A549 (cell line): ENCODE data around the gene UNC13A. TPM values are rescaled to one million over a fixed set of nuclear protein-coding genes. Genes with fewer than 3 reads are reported as not detected.
A peak's percentile ranks its signal among the peaks of the same experiment; 100 is the strongest.

Source experiments
- ATAC-seq, 2 experiments: fragments of 200-7000 bp in 1 of 2; fragments of >200 bp in 1 of 2; cut with Nextera tagmentation in 1 of 2; cut with Tn5 transposase in 1 of 2; 3 replicates each; pipeline versions ENCODE4 v1.8.0 to v1.9.1; 2018 to 2020; ENCODE audit warnings: mild to moderate bottlenecking in 1 of 2, moderate library complexity in 1 of 2
- CTCF ChIA-PET: fragments of 300-600 bp; sonication (Branson Sonifier 250); formaldehyde crosslinking; extraction: SDS; loops from one replicate; lab custom pipeline; 2021; ENCODE audit warnings: antibody characterized with exemption, inconsistent platforms; lab: Yijun Ruan, JAX
- POLR2A ChIA-PET: fragments of 350-600 bp; formaldehyde crosslinking; extraction: SDS; loops from one replicate; lab custom pipeline; 2021; ENCODE audit warnings: antibody characterized with exemption, inconsistent platforms; lab: Yijun Ruan, JAX
- DNase-seq, 2 experiments: peaks; one replicate each; pipeline versions ENCODE4 v3.0.0 to v3.0.0-alpha.2; 2011 to 2016; ENCODE audit warnings: low read depth in 1 of 2, low spot score in 1 of 2
- FAIRE-seq: peaks from 2 replicates; lab custom pipeline; 2011; peaks lifted over from hg19 to GRCh38; lab: Jason Lieb, UNC
- H3K27ac ChIP-seq, 2 experiments: fragments of >200 bp; sonication (Bioruptor Twin); formaldehyde crosslinking; 3 replicates each; pipeline ENCODE4 v1.5.1; 2016 to 2017
- H3K4me1 ChIP-seq: fragments of >200 bp; sonication (Bioruptor Twin); formaldehyde crosslinking; 3 replicates; pipeline ENCODE4 v1.6.1; 2016
- H3K4me2 ChIP-seq: fragments of >200 bp; sonication (Bioruptor Twin); formaldehyde crosslinking; 3 replicates; pipeline ENCODE4 v1.6.1; 2016
- H3K4me3 ChIP-seq: fragments of >200 bp; sonication (Bioruptor Twin); formaldehyde crosslinking; 3 replicates; pipeline ENCODE4 v1.5.1; 2016
- H3K9me3 ChIP-seq: fragments of >200 bp; sonication (Bioruptor Twin); formaldehyde crosslinking; 3 replicates; pipeline ENCODE4 v1.6.1; 2016
- CHD4 ChIP-seq: fragments of 200-600 bp; sonication (generic); IDR thresholded peaks from 2 replicates; pipeline ENCODE4 v1.6.1; 2016; ENCODE audit warnings: antibody characterized with exemption, mild to moderate bottlenecking, borderline replicate concordance
- EHMT2 ChIP-seq: fragments of 200-600 bp; sonication (generic); IDR thresholded peaks from 2 replicates; pipeline ENCODE4 v1.6.1; 2016; ENCODE audit warnings: antibody characterized with exemption, low read depth, mild to moderate bottlenecking, moderate library complexity
- ESRRA ChIP-seq: fragments of 150-350 bp; IDR thresholded peaks from 2 replicates; pipeline ENCODE4 v1.6.1; 2014; ENCODE audit warnings: mild to moderate bottlenecking, low read length, borderline replicate concordance
- FOSB ChIP-seq: fragments of 250-450 bp; sonication (Bioruptor Pico); IDR thresholded peaks from 2 replicates; pipeline ENCODE4 v1.5.0; 2020; ENCODE audit warnings: mild to moderate bottlenecking, moderate library complexity
- HOXB5 ChIP-seq: fragments of 250-450 bp; sonication (Bioruptor Pico); IDR thresholded peaks from 2 replicates; pipeline ENCODE4 v1.5.0; 2020; ENCODE audit warnings: mild to moderate bottlenecking, moderate library complexity
- KDM1A ChIP-seq: fragments of 200-600 bp; sonication (generic); IDR thresholded peaks from 2 replicates; pipeline ENCODE4 v1.6.1; 2016; ENCODE audit warnings: low read depth, mild to moderate bottlenecking
- MAZ ChIP-seq: fragments of 150-350 bp; IDR thresholded peaks from 2 replicates; pipeline ENCODE4 v1.6.1; 2014; ENCODE audit warnings: antibody characterized with exemption, low read depth, low read length, borderline replicate concordance
- MYC ChIP-seq: IDR thresholded peaks from 2 replicates; pipeline ENCODE4 v1.6.1; 2012; ENCODE audit warnings: mild to moderate bottlenecking, inconsistent platforms, low read length, improper control_type of control experiment, borderline replicate concordance
- NPAS2 ChIP-seq: fragments of 250-450 bp; sonication (Bioruptor Pico); IDR thresholded peaks from 2 replicates; pipeline ENCODE4 v1.8.0; 2022; ENCODE audit warnings: mild to moderate bottlenecking, moderate library complexity, borderline replicate concordance
- RFX5 ChIP-seq: fragments of 450-650 bp; IDR thresholded peaks from 2 replicates; pipeline ENCODE4 v1.7.1; 2014; ENCODE audit warnings: antibody characterized with exemption, mild to moderate bottlenecking, moderate library complexity
- SMC3 ChIP-seq: fragments of >200 bp; sonication (Bioruptor Twin); formaldehyde crosslinking; IDR thresholded peaks from 3 replicates; pipeline ENCODE4 v1.6.1; 2018; ENCODE audit warnings: inconsistent platforms
- ZFP36 ChIP-seq: fragments of 450-650 bp; IDR thresholded peaks from 2 replicates; pipeline ENCODE4 v1.6.1; 2014; ENCODE audit warnings: borderline replicate concordance; ENCODE audit not compliant: partially characterized antibody
- ZSCAN20 ChIP-seq: fragments of 250-450 bp; sonication (Bioruptor Pico); IDR thresholded peaks from 2 replicates; pipeline ENCODE4 v1.8.0; 2022; ENCODE audit warnings: mild to moderate bottlenecking, moderate library complexity
- WGBS: methylation state at CpG from one replicate; pipeline ENCODE4 v1.1.6; 2017; ENCODE audit errors: missing lambda C conversion rate; 5-methylcytosine and 5-hydroxymethylcytosine counted together
- polyA plus RNA-seq, 4 experiments: library from polyadenylated mRNA; depleted of rRNA in 3 of 4; stranded (reverse); fragments of >200 nt; fragmentation: RNase III in 1 of 4; extraction: RNeasy Plus Mini Kit Qiagen cat#74134 plus additional on column Dnase treatment in 1 of 4; gene quantifications; 2 replicates in 3 of 4; 3 replicates in 1 of 4; pipeline ENCODE4 v1.2.3, GENCODE V29; 2011 to 2017
- TF ChIP-seq, protein P1 (sequence below): IDR thresholded peaks from 2 replicates; pipeline ENCODE4 v1.6.1; 2012

UNC13A gene
- polyA plus RNA-seq, 2 of the 4 experiments (the other 2 are of a cell fraction) = 3.1 to 4.2 TPM

GRCh38 chr19:17665058-17665457 lies 23.1 kb downstream of the UNC13A start:
- WGBS = 60% methylated on average over 2 of the region's 2 CpGs
- no peak for DNase-seq
- Histone ChIP-seq H3K9me3 (no peaks in the 10 kb centered on the region), H3K4me1 (no peaks in the 10 kb centered on the region)
- no peak for ATAC-seq
- no peak for TF ChIP-seq FOSB (CRISPR knock-in tag)
- TF ChIP-seq, all 56 proteins: peak for 0
- no peak overlapping the region for H3K4me3 ChIP-seq
- POLR2A ChIA-PET = no interaction called here
- no peak overlapping the region for H3K4me2 ChIP-seq
- CTCF ChIA-PET = no interaction called here
- no peak overlapping the region for H3K27ac ChIP-seq
- FAIRE-seq = no peak

- CTCF ChIA-PET = interaction anchor here (0.6 kb wide), 1 partner anchor 148 kb away, joined by 3 read pairs; the partner anchor contains the start of gene PGLS
- Histone ChIP-seq H3K27ac (no peak overlapping the region), H3K9me3 (no peaks in the 10 kb centered on the region), H3K4me2 (no peak overlapping the region), H3K4me3 (no peak overlapping the region), H3K4me1 (no peaks in the 10 kb centered on the region)
- FAIRE-seq = no peak
- TF ChIP-seq ESRRA = no peak
- no peak for TF ChIP-seq HOXB5
- no peak for TF ChIP-seq MAZ
- 89% methylated on average over 7 of the region's 7 CpGs for WGBS
- no peak for ATAC-seq
- DNase-seq = no peak
- POLR2A ChIA-PET = no interaction called here
Observed at GRCh38 chr19:17659996-17660395, 28.2 kb downstream of the UNC13A start.

DNA sequence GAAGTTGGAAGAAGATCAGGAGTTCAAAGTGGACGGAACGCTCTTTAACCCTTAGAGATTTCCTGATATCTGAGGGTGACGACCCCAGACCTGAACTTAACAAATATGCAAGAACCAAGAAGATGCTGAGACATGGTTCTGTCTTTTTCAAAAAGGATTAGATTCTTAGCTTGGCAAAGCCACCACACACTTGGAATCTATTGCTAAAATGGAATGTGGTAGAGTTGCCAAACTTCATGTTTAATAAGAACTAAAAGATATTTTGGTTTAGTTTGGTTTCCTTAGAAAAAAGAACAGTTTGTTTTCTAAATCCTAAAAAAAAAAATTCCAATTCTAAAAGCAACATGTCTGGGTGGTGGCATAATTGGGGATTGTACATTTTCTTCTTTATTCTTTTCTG lies 29.5 kb downstream of the UNC13A start:
- TF ChIP-seq CHD4 (no peak), MYC (no peak)
- TF ChIP-seq, all 56 proteins: peak for 0
- Histone ChIP-seq H3K9me3 (no peaks in the 10 kb centered on the region; the same call in 2 of the 3 replicates), H3K4me3 (no peak overlapping the region), H3K4me2 (no peak overlapping the region), H3K4me1 (no peaks in the 10 kb centered on the region), H3K27ac (no peak overlapping the region)
- POLR2A ChIA-PET = no interaction called here
- DNase-seq (no peak), ATAC-seq (no peak), FAIRE-seq (no peak)
- CTCF ChIA-PET = interaction anchor here (1.3 kb wide), 1 partner anchor 55 kb away, joined by 3 read pairs; no protein-coding TSS in a partner anchor
- 94% methylated on average over 3 of the region's 3 CpGs for WGBS

DNA sequence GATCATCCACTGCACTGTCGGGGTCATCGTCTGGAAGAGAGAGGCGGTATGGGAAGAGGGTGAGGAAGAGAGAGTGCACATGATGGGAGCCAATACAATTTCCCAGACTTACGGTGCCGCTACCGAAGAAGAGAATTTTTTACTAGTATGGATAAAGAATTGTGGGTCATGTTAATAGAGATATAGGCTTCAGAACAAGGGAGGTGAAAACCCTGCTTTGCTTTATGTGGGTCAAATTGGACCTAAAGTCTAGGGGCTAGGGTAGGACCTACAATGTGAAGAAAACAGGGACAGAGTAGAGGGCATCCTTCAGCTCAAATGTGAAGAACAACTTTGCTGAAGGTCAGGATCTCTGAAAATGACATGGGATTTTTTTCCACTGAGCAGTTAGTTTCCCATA lies 29.9 kb downstream of the UNC13A start:
- no peaks in the 10 kb centered on the region; the same call in 2 of the 3 replicates for H3K9me3 ChIP-seq
- ATAC-seq (no peak), DNase-seq (no peak), FAIRE-seq (no peak)
- no peak overlapping the region for H3K27ac ChIP-seq
- ChIA-PET POLR2A (no interaction called here), CTCF (interaction anchor here (1.3 kb wide), 1 partner anchor 54 kb away, joined by 3 read pairs; no protein-coding TSS in a partner anchor)
- no peak for TF ChIP-seq RFX5
- no peak for TF ChIP-seq NPAS2 (CRISPR knock-in tag)
- peak; percentile 40; the same call in 1 of the 2 replicates for TF ChIP-seq KDM1A
- TF ChIP-seq SMC3 = no peak
- H3K4me2 ChIP-seq = no peak overlapping the region
- no peaks in the 10 kb centered on the region for H3K4me1 ChIP-seq
- 78% methylated on average over 6 of the region's 6 CpGs for WGBS
- H3K4me3 ChIP-seq = no peak overlapping the region

DNA sequence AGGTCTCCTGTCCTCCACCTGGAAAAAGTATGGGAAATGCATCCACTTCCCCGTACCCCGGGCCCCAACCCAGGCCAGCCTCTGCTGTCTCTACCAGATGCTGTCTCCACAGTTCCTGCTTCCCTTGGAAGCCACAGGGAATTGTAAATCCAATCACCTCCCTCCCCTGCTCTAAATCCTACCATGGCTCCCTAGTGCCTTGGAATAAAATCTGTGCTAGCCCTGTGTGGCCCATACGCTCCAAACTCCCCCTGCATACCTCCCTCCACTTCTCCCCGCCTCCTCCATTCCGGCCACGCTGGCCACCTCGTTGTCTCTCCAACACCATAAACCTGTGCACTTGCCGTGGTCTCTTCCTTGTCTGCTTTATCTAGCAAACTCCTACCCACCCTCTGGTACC lies 31.2 kb downstream of the UNC13A start:
- FAIRE-seq = no peak
- POLR2A ChIA-PET = no interaction called here
- no peak for ATAC-seq
- 84% methylated on average over 8 of the region's 8 CpGs for WGBS
- H3K4me1 ChIP-seq = no peaks in the 10 kb centered on the region
- no peak for DNase-seq
- no peak overlapping the region for H3K4me2 ChIP-seq
- no peaks in the 10 kb centered on the region; the same call in 2 of the 3 replicates for H3K9me3 ChIP-seq
- H3K4me3 ChIP-seq = no peak overlapping the region
- TF ChIP-seq ZFP36 (peak; percentile 37), NPAS2 (CRISPR knock-in tag) (no peak)
- CTCF ChIA-PET = no interaction called here
- H3K27ac ChIP-seq = no peak overlapping the region

- H3K4me2 ChIP-seq = no peak overlapping the region
- CTCF ChIA-PET = no interaction called here
- WGBS = 84% methylated on average over 14 of the region's 25 CpGs
- H3K27ac ChIP-seq = no peak overlapping the region
- POLR2A ChIA-PET = no interaction called here
- no peak for DNase-seq
- H3K9me3 ChIP-seq = no peaks in the 10 kb centered on the region; the same call in 2 of the 3 replicates
- no peak for ATAC-seq
- no peak for TF ChIP-seq ZSCAN20
- TF ChIP-seq, protein P1, sequence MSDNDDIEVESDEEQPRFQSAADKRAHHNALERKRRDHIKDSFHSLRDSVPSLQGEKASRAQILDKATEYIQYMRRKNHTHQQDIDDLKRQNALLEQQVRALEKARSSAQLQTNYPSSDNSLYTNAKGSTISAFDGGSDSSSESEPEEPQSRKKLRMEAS = no peak
- TF ChIP-seq ZFP36 = peak; percentile 44
- no peak for TF ChIP-seq EHMT2
- no peaks in the 10 kb centered on the region for H3K4me1 ChIP-seq
- no peak for FAIRE-seq
- no peak overlapping the region for H3K4me3 ChIP-seq
Observed at GRCh38 chr19:17655751-17656472, 32.2 kb downstream of the UNC13A start.
